ENCODE data around the gene TNFRSF12A. TPM values are rescaled to one million over a fixed set of nuclear protein-coding genes. Genes with fewer than 3 reads are reported as not detected.

Gene TNFRSF12A
- polyA plus RNA-seq, 1 donor (not counting 4 experiments of a cell fraction or from before 2014, with no cell fraction given) = 147 TPM

DNA sequence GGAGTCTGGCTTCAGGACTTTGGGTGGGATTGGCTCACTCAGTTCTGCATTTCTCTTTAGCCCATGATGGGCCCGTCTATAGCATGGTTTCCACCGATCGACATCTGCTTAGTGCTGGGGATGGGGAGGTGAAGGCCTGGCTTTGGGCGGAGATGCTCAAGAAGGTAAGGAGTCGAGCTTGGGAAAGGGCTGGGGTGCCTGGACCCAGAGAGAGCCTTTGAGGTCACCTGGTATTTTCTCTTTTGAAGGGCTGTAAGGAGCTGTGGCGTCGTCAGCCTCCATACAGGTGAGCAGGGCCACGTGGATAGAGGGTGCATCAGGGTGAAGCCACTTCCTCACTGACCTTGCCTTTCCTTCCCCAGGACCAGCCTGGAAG lies 5.8 kb downstream of the TNFRSF12A start:
- Histone ChIP-seq H3K27me3 (ENCODE audit: control insufficient read depth, extremely low read depth, insufficient read depth, low read length) (peaks cover 19% of the 10 kb centered on the region), H3K4me3 (ENCODE audit: control insufficient read depth in 2 of 3, extremely low read depth in 1 of 3, insufficient read depth in 2 of 3, low read depth in 1 of 3, low read length in 3 of 3) (no peak overlapping the region), H3K9me1 (ENCODE audit: control insufficient read depth, extremely low read depth, insufficient read depth, low read length) (no peaks in the 10 kb centered on the region), H3K79me2 (ENCODE audit: control insufficient read depth, insufficient read depth, low read length) (no peaks in the 10 kb centered on the region), H3K9ac (ENCODE audit: control insufficient read depth, extremely low read depth, insufficient read depth, low read length) (no peak overlapping the region), H3K36me3 (ENCODE audit: control insufficient read depth in 2 of 2, extremely low read depth in 1 of 2, insufficient read depth in 2 of 2, low read length in 2 of 2) (peaks cover 16 to 28% of the 10 kb centered on the region in 2 experiments), H3K4me1 (ENCODE audit: control insufficient read depth, extremely low read depth, insufficient read depth, low read length) (peaks cover 24% of the 10 kb centered on the region), H2AFZ (ENCODE audit: control insufficient read depth, low read length) (no peak overlapping the region), H3K27ac (ENCODE audit: control insufficient read depth, insufficient read depth, low read length) (no peak overlapping the region), H3K4me2 (ENCODE audit: control insufficient read depth, extremely low read depth, insufficient read depth, low read depth, low read length) (no peak overlapping the region), H3K9me3 (ENCODE audit: control insufficient read depth, low read depth, low read length) (no peaks in the 10 kb centered on the region), H4K20me1 (ENCODE audit: control insufficient read depth, extremely low read depth, insufficient read depth, low read length) (no peaks in the 10 kb centered on the region)
- TF ChIP-seq, protein P1, sequence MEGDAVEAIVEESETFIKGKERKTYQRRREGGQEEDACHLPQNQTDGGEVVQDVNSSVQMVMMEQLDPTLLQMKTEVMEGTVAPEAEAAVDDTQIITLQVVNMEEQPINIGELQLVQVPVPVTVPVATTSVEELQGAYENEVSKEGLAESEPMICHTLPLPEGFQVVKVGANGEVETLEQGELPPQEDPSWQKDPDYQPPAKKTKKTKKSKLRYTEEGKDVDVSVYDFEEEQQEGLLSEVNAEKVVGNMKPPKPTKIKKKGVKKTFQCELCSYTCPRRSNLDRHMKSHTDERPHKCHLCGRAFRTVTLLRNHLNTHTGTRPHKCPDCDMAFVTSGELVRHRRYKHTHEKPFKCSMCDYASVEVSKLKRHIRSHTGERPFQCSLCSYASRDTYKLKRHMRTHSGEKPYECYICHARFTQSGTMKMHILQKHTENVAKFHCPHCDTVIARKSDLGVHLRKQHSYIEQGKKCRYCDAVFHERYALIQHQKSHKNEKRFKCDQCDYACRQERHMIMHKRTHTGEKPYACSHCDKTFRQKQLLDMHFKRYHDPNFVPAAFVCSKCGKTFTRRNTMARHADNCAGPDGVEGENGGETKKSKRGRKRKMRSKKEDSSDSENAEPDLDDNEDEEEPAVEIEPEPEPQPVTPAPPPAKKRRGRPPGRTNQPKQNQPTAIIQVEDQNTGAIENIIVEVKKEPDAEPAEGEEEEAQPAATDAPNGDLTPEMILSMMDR (optimal IDR thresholded peaks at IDR 0.05 in 1 of 3, IDR thresholded peaks at IDR 0.05 in 1 of 3, conservative IDR thresholded peaks at IDR 0.05 in 1 of 3; ENCODE audit: extremely low read depth in 1 of 3, insufficient read depth in 2 of 3, low read length in 3 of 3) = no peak
- TF ChIP-seq EZH2 (IDR thresholded peaks at IDR 0.05; ENCODE audit: low read length) = no peak
- dilution Hi-C loops (cut with MboI; ENCODE audit: extremely low pct_ligation_motif_present, low sequenced_read_pairs) = no loop called here
- DNase-seq (ENCODE audit: low read depth, low spot score) (no peak), FAIRE-seq (no peak)

DNA sequence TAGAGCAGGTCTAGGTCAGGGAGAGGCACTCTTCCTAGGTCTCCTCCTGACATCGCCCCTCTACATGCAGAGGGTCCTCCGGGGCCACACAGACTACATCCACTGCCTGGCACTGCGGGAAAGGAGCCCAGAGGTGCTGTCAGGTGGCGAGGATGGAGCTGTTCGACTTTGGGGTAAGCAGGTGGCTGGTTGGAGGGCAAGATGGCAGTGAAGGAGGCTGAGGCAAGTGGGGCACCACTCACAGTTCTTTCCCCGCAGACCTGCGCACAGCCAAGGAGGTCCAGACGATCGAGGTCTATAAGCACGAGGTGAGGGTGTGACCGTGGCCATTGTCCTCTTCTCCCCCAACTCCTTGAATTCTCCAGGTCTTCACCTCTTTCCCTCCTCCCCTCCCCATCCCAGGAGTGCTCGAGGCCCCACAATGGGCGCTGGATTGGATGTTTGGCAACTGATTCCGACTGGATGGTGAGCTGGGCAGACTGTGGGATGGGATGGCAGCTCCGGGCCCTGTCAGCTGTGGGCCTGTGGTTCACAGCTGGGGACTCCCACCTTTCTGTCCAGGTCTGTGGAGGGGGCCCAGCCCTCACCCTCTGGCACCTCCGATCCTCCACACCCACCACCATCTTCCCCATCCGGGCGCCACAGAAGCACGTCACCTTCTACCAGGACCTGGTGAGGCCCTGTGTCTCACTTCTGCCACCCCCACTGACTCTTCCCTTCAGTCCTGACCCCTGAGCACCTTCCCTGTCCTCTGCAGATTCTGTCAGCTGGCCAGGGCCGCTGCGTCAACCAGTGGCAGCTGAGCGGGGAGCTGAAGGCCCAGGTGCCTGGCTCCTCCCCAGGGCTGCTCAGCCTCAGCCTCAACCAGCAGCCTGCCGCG lies 6.7 kb downstream of the TNFRSF12A start:
- no peaks in the 10 kb centered on the region for H4K20me1 ChIP-seq (ENCODE audit: control insufficient read depth, extremely low read depth, insufficient read depth, low read length)
- no peaks in the 10 kb centered on the region for H3K9me1 ChIP-seq (ENCODE audit: control insufficient read depth, extremely low read depth, insufficient read depth, low read length)
- H3K4me2 ChIP-seq (ENCODE audit: control insufficient read depth, extremely low read depth, insufficient read depth, low read depth, low read length) = no peak overlapping the region
- dilution Hi-C loops (cut with MboI; ENCODE audit: extremely low pct_ligation_motif_present, low sequenced_read_pairs) = no loop called here
- H3K27ac ChIP-seq (ENCODE audit: control insufficient read depth, insufficient read depth, low read length) = no peak overlapping the region
- H3K79me2 ChIP-seq (ENCODE audit: control insufficient read depth, insufficient read depth, low read length) = no peaks in the 10 kb centered on the region
- H3K36me3 ChIP-seq (ENCODE audit: control insufficient read depth in 2 of 2, extremely low read depth in 1 of 2, insufficient read depth in 2 of 2, low read length in 2 of 2) = peaks cover 13 to 23% of the 10 kb centered on the region in 2 experiments
- no peak overlapping the region for H2AFZ ChIP-seq (ENCODE audit: control insufficient read depth, low read length)
- TF ChIP-seq EZH2 (IDR thresholded peaks at IDR 0.05; ENCODE audit: low read length) = no peak
- TF ChIP-seq, protein P1 (optimal IDR thresholded peaks at IDR 0.05 in 1 of 3, IDR thresholded peaks at IDR 0.05 in 1 of 3, conservative IDR thresholded peaks at IDR 0.05 in 1 of 3; ENCODE audit: extremely low read depth in 1 of 3, insufficient read depth in 2 of 3, low read length in 3 of 3) = no peak
- H3K4me1 ChIP-seq (ENCODE audit: control insufficient read depth, extremely low read depth, insufficient read depth, low read length) = peaks cover 24% of the 10 kb centered on the region
- peaks cover 19% of the 10 kb centered on the region for H3K27me3 ChIP-seq (ENCODE audit: control insufficient read depth, extremely low read depth, insufficient read depth, low read length)
- no peaks in the 10 kb centered on the region for H3K9me3 ChIP-seq (ENCODE audit: control insufficient read depth, low read depth, low read length)
- H3K9ac ChIP-seq (ENCODE audit: control insufficient read depth, extremely low read depth, insufficient read depth, low read length) = no peak overlapping the region
- FAIRE-seq = no peak
- no peak for DNase-seq (ENCODE audit: low read depth, low spot score)
- no peak overlapping the region for H3K4me3 ChIP-seq (ENCODE audit: control insufficient read depth in 2 of 3, extremely low read depth in 1 of 3, insufficient read depth in 2 of 3, low read depth in 1 of 3, low read length in 3 of 3)
